Astrocyte of the spinal cord (primary cell): Measurements from ENCODE around the gene GALNT10.

Source experiments
- DNase-seq: peaks from one replicate; pipeline ENCODE4 v3.0.0; 2011; ENCODE audit warnings: low read depth, low spot score
- H3K4me3 ChIP-seq: 2 replicates; pipeline ENCODE4 v1.5.1; 2011; ENCODE audit warnings: low read depth, mild to moderate bottlenecking, low read length, moderate library complexity
- in situ Hi-C: cut with HindIII; loops from 2 replicates; pipeline ENCODE4 v1.10.0; 2017; ENCODE audit warnings: low sequenced_read_pairs
- TF ChIP-seq, protein P1 (sequence below): IDR thresholded peaks from 2 replicates; pipeline ENCODE4 v1.5.1; 2012; ENCODE audit warnings: low read depth, mild to moderate bottlenecking, low read length, inconsistent platforms

Gene GALNT10

DNA sequence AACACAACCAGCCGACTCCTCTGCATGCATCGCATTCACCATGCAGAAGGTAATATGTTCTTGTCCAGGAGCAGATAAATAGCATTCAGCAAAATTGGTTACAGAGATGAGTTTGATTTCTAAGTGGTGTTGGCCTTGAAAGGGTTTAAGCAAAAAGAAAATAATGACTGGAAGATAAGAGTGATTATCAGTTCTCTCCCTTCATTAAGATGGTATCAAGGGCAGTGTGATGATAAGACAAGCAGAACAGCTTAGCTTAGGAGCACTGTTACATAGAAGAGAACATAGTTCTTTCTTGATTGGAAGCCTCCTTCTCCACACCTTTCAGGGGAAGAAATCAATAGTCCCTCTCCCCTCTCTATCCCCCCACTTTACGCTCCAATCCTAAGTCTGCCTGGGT, 121.5 kb downstream of the GALNT10 start:
- in situ Hi-C loops: no loop called here

DNA sequence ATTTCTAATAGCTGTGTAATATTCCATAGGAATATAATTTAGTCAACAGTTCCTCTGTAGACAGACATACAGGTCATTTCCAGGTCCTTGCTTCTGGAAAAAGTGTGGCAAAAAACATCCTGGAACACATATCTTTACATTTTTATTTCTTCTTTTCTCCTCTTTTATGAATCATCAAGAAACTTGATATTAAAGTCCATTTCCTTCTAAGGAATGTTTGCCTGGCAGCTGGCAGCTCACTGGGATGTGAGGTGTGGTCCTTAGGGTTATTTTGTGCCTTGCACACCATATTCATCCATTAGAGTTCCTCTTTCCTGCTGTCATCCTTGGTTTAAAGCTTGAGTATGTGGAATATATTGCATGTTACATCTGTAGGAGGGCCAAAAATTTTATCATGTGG, 122.0 kb downstream of the GALNT10 start:
- TF ChIP-seq, protein P1, sequence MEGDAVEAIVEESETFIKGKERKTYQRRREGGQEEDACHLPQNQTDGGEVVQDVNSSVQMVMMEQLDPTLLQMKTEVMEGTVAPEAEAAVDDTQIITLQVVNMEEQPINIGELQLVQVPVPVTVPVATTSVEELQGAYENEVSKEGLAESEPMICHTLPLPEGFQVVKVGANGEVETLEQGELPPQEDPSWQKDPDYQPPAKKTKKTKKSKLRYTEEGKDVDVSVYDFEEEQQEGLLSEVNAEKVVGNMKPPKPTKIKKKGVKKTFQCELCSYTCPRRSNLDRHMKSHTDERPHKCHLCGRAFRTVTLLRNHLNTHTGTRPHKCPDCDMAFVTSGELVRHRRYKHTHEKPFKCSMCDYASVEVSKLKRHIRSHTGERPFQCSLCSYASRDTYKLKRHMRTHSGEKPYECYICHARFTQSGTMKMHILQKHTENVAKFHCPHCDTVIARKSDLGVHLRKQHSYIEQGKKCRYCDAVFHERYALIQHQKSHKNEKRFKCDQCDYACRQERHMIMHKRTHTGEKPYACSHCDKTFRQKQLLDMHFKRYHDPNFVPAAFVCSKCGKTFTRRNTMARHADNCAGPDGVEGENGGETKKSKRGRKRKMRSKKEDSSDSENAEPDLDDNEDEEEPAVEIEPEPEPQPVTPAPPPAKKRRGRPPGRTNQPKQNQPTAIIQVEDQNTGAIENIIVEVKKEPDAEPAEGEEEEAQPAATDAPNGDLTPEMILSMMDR: no peak
- DNase-seq: peak; percentile 44

More for the DNA sequence above, 121.5 kb downstream of the GALNT10 start:
- TF ChIP-seq, protein P1: no peak
- no peak for DNase-seq
- H3K4me3 ChIP-seq: no peak overlapping the region

DNA sequence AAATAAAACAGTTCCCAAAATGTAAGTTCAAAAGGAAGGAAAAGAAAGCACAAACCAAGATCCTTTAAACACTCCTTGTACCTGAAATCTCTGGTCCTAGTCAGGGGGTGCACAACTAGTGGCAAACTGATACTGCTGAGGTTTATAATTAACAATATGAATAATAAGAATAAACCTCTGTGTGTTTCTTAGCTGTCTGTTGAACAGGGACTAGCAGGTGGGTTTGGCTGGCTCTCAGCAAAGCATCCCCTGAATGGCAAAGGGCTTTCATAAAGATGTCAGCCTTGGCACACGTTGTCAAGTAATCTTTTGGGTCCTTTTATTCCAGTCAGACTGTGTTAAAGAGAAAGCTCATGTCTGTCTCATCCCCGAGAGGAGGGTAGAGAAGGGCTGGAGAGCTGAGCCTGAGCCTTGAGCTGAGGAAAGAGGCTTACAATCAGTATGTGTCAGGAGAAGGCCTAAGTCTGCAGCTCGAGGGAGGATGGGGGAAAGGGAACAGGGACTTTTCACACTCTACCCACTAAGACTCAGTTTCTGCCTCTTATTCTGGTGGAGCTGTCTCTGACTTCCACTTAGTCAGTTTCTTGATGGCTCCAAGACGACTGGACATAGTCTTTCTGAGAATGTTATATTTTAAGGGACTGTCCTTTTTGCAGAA, 123.0 kb downstream of the GALNT10 start:
- in situ Hi-C loops: no loop called here
- DNase-seq: no peak

More for the DNA sequence above, 122.0 kb downstream of the GALNT10 start:
- in situ Hi-C loops: no loop called here
- no peak overlapping the region for H3K4me3 ChIP-seq

DNA sequence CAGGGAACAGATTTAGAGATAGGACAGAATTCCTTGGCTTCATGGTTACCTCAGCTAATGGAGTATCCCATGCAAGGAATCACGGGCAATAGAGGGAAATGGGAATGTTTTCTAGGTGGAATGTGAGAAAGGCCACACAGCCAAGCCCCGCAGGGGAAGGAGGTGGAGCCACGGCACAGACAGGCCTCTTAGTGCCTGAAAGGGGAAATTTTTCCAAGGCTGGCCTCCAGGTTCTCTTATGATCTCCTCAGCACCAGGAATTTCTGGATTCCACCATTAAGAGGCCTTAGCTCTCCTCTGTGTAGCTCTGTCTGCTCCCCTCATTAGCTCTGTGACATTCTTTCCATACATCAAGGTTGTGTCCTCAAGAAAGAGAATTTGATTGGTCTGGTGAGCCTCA, 124.7 kb downstream of the GALNT10 start:
- TF ChIP-seq, protein P1: no peak
- DNase-seq: no peak
- in situ Hi-C loops: no loop called here
- H3K4me3 ChIP-seq: no peak overlapping the region

More for the DNA sequence above, 123.0 kb downstream of the GALNT10 start:
- no peak overlapping the region for H3K4me3 ChIP-seq
- TF ChIP-seq, protein P1: no peak

DNA sequence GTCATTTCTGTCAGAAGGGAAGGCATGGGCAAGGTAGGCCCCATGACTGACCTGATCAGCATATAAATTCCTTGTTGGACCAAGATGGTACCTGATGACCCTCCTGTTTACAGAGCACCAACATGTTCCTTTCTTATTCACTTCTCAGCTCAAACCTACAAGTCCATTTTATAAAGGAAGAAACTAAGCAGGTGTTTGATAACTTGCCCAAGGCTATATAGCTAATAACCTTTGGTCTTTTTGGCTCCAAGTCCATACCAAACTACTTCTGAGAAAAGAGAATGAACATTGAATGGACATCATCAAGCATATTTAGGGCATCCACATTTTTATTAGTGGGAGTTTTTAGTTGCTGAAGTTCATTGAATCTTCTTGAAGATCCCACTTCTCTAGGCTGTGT, 125.2 kb downstream of the GALNT10 start:
- TF ChIP-seq, protein P1: no peak
- H3K4me3 ChIP-seq: no peak overlapping the region
- DNase-seq: no peak
- in situ Hi-C loops: no loop called here

DNA sequence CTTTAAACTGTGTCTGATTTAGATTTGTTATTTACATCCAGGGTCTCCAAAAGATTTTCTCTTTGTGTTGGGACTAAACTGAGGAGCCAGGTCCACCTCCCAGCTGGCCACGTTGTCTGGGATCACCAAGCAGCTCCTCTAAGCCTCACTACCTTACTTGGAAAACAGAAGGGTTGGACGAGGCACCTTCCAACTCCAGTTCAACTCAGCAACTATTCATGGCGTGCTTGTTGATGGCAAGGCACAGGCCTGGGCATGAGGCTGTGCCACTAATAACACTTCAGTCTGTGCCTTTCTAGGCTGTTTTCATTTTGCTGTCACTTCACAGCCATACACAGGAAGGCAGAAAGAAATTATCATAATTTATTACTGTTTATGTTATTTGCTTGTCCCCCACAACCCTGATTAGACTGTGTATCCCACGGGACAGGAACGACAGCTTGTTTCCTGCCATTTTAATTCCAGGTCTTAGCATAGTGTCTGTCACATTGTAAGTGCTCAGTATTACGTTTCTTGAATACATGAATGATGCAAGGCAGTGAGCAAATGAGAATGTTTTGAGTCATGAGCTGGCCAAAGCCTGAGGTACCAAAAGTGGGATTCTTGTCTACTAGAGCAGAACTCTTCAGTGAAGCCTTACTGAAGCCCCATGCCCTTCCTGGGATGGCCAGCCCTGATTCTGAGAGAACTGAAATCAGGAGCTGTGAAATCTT, 125.8 kb downstream of the GALNT10 start:
- no peak overlapping the region for H3K4me3 ChIP-seq
- DNase-seq: no peak
- in situ Hi-C loops: no loop called here
- TF ChIP-seq, protein P1: no peak
